Activated CD4-positive, CD25-positive, alpha-beta regulatory T cell treated with anti-CD3 and anti-CD28 coated beads, Interleukin-2, amount 50 U/mL, for 24 hours (primary cell): ENCODE results near the gene IDH3G.
"Not testable (repeated sequence)": the region's sequence is repeated elsewhere in the genome, so short reads cannot be mapped to it uniquely, and the experiment has no call there.

Experiments used
- ATAC-seq, 2 donors: fragments of 150-1000 bp; cut with Tn5 transposase; one replicate each; pipeline ENCODE4 v1.10.0; 2021; ENCODE audit warnings: mild to moderate bottlenecking in 1 of 2, moderate library complexity in 1 of 2

Gene IDH3G

DNA sequence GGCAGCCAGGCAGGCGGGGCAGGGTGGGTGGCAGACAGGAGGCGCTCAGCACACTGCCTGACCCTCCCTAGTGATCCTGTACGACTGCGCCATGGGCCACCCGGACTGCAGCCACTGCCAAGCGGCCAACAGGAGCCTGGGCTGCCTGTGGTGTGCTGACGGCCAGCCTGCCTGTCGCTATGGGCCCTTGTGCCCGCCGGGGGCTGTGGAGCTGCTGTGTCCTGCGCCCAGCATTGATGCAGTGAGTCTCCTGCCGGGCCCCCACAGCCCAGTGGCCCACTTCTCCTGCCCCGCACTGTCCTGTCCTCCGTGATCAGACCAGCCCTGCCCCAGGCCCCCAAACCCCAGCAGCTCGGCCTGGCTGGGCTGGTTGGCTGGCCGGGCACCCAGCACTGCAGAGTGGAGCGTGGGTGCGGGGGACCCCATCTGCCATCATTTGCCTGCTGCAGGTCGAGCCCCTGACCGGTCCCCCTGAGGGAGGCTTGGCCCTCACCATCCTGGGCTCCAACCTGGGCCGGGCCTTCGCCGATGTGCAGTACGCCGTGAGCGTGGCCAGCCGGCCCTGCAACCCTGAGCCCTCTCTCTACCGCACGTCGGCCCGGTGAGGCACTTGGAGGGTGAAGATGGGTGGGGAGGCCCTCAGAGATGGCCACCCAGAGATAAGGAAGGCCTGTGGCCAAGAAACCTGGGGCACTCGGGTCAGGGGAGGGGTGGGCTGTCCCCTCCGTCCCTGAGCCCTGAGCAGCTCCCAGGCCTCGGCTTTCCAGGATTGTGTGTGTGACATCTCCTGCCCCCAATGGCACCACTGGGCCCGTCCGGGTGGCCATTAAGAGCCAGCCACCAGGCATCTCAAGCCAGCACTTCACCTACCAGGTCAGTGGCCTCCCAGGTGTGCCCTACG, 22.5 kb downstream of the IDH3G start:
- no peak for ATAC-seq

DNA sequence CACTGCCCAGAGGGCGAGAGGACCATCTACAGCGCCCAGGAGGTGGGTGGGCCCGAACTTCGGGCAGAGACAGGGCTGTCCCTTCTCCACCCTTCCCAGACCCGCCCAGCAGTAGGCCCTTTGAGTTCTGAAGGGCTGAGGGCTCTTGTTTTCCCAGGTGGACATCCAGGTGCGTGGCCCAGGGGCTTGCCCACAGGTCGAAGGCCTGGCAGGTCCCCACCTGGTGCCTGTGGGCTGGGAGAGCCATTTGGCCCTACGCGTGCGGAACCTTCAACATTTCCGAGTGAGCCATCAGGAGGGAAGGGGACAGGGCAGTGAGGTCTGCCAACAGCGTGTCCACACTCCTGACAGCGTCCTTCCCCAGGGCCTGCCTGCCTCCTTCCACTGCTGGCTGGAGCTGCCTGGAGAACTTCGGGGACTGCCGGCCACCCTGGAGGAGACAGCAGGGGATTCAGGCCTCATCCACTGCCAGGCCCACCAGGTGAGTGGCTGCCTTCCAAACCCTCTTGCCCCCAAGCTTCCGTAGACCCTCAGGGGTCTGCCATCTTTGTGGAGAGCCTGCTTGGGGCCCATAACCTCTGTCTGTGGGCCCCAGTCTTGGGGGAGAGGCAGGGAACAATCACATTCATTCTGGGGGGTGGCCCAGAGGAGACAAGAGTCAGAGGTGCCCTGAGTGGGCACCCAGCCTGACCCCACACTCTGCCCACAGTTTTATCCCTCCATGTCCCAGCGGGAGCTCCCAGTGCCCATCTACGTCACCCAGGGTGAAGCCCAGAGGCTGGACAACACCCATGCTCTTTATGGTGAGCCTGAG, 23.4 kb downstream of the IDH3G start:
- ATAC-seq, result no peak

DNA sequence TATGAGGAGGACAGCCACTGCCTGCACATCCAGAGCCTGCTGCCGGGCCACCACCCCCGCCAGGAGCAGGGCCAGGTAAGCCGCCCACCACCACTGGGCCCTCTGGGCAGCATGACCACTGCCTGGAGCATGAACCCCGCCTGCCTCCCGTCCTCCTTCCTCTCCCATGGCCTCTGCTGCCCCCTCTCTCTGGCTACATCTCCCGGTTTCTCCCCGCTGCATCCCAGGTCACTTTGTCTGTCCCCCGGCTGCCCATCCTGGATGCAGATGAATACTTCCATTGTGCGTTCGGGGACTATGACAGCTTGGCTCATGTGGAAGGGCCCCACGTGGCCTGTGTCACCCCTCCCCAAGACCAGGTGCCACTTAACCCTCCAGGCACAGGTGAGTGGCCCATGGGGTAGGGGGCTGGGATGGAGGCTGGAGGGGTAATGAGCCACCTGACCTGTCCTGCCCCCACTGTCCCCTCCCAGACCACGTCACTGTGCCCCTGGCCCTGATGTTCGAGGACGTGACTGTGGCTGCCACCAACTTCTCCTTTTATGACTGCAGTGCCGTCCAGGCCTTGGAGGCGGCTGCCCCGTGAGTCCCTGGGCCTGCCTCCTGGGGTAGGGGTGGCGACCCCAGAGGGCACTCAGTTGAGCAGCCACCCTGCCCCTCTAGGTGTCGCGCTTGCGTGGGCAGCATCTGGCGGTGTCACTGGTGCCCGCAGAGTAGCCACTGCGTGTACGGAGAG, 24.1 kb downstream of the IDH3G start:
- ATAC-seq, result no peak

DNA sequence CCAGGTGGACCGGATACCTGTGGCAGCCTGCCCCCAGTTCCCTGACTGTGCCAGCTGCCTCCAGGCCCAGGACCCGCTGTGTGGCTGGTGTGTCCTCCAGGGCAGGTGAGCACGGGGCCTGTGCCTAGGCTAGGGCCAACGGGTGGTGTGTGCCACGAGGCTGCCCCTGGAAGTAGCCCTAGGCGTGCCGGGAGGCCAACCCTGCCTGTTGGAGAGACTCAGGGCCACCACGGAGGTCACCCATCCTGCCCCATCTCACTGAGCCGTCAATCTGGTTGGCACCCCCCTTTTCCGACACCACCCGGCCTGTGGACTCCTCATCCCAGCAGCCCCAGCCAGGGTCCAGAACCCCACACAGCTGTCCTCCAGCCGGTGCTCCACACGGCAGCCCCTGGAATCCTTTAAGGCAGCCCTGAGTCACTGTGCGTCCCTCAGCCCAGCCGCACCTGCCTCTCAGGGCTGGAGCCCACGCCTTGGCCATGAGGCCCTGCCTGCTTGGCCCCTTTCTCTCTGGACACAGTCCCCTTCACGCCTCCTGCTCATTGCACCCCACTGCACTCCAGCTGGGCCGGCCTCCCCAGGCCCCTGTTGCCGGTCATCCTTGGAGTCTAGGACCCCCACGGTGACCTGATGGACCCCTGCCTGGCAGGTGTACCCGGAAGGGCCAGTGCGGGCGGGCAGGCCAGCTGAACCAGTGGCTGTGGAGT, 24.9 kb downstream of the IDH3G start:
- no peak for ATAC-seq

DNA sequence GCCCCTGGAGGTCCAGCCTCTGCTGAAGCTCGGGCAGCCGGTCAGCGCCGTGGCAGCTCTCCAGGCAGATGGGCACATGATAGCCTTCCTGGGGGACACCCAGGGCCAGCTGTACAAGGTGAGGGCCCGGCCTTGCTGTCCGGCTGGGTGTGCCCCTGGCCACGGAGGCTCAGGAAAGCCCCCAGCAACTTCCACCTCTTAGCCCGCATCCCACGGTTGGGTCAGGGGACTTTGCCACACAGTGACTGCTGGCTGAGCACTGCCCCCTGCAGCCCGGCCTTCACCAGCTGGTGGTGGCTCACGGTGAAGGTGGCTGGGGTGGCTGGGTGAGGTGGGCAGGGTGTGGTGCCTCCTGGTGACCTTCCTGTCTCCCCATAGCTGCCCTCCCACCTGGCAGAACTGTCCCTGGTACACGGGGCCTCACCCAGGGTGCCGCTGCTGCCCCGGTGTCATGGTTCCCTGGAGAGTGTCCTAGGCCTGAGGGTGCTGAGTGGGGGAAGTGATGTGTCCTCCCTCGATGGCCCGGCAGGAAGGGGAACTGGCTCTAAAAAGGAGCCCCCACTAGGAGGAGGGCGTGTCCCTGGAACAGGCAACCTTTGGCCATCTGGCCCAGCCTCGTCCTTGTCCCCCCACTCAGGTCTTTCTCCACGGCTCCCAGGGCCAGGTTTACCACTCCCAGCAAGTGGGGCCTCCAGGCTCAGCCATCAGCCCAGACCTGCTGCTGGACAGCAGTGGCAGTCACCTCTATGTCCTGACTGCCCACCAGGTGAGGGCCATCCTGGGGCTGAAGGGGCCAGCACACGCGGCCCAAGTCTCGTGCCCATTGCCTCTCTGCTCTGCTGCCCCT, 25.6 kb downstream of the IDH3G start:
- no peak for ATAC-seq

DNA sequence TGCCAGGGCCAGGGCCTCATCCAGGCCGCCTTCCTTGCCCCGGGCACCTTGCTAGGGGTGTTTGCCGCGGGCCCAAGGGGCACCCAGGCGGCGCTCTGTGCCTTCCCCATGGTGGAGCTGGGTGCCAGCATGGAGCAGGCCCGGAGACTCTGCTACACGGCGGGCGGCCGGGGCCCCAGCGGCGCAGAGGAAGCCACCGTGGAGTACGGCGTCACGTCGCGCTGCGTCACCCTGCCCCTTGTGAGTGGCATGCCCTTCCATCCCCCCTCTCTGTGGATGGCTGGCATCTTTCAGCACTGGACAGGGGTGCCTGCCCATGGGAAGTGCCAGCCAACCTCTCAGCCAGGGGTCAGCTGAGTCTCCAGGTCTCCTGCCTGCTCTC, 26.5 kb downstream of the IDH3G start:
- no peak for ATAC-seq

DNA sequence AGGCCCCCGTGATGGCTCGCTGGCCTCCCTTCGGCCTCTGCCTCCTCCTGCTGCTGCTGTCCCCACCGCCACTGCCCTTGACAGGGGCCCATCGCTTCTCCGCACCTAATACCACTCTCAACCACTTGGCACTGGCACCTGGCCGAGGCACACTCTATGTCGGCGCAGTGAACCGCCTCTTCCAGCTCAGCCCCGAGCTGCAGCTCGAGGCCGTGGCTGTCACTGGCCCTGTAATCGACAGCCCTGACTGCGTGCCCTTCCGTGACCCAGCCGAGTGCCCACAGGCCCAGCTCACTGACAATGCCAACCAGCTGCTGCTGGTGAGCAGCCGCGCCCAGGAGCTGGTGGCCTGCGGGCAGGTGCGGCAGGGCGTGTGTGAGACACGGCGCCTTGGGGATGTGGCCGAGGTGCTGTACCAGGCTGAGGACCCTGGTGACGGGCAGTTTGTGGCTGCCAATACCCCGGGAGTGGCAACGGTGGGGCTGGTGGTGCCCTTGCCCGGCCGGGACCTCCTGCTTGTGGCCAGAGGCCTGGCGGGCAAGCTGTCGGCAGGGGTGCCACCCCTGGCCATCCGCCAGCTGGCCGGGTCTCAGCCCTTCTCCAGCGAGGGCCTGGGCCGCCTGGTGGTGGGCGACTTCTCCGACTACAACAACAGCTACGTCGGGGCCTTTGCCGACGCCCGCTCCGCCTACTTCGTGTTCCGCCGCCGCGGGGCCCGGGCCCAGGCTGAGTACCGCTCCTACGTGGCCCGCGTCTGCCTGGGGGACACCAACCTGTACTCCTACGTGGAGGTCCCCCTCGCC, 27.1 kb downstream of the IDH3G start:
- ATAC-seq, result no peak

DNA sequence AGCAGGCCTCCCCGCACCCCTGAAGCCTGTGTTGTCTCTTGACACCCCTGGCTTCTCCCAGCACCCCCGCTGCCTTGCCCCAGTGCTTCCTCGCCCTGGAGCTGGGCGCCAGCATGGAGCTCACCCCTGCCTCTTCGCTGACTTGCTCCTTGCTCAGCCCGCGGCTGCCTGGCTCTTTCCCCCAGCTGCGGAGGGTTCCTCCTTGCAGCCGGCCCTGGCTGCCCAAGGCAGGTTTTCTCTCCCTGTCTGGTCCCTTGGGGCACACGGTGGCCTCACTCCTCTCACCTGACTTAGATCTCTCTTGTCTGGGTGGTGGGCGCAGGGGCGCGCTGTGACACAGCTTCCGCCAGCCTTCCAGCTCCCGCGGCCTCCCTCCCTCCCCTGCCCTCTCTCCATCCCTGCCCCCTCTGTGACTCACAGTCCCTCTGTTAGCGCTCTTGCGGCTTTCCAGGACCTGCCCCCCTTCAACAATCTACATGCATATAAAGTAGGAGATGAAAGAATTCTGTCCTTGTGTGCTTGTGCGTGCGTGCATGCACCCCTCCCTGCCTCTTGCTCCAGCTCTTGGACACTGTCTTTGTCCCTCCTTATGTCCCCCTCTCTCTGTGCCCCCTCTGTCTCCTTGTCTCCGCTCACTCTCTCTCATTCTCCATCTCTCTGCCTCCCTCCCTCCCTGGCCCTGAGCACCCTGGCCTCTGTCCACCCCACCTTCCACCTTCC, 27.9 kb downstream of the IDH3G start:
- peak; percentile 46 to 50 for ATAC-seq

DNA sequence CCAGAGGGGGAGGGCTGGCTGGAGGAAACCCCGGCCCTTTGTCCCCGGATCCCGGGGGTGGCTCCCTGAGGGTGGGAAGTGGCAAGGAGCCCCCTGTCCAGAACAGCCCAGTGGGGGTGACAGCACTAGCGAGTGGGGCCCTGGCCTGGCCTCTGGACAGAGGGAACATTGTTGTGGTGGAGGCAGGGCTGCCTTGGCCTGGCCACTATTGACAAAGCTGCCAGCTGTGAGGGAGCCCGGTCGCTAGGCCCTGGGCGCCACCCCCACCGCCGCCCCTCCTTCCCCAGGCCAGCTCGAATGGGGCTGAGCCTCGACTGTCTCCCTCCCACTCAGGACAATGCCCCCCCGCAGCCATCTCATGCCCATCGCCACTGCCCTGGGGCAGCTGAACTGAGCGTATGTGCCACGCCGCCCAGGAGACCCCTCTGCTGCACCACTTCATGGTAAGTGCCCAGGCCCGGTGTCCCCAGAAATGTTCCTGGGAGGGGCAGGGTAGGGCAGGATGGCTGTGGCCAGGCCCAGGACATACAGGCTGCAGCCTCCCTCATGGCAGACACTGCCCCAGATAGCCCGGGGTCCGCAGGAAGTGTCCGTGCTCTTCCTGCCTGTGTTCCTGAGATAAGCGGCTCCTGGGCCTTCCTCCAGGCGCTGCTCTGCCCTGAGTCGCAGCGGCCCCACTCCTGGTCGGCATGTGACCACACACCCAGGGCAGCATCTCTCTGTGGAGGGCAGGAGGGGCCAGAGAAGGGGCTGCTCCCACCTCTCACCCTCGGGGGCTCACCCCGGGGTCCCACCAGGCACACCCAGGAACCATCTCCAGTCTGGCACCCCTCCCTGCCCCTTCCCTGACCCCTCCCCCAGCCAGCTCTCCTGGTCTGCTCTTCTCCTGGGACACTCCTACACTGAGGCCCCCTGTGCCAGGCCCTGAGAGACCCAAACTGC, 28.8 kb downstream of the IDH3G start:
- no peak for ATAC-seq

DNA sequence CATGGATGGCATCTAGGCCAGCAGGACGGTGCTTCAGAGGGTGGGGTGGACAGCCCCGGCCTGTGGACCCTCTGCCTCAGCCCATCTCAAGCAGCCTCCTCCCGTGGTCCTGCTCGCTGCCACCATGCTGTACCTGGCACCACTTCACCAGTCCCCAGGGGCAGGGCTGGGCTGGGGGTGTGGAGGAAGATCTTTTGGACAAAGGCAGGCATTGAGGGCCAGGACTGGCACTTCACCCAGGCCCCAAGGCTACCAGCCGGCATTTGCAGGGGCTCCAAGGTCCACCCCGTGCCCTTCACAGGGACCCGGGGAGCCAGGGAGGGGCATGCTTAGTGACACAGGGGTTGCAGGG, 29.4 kb downstream of the IDH3G start:
- ATAC-seq, result no peak

DNA sequence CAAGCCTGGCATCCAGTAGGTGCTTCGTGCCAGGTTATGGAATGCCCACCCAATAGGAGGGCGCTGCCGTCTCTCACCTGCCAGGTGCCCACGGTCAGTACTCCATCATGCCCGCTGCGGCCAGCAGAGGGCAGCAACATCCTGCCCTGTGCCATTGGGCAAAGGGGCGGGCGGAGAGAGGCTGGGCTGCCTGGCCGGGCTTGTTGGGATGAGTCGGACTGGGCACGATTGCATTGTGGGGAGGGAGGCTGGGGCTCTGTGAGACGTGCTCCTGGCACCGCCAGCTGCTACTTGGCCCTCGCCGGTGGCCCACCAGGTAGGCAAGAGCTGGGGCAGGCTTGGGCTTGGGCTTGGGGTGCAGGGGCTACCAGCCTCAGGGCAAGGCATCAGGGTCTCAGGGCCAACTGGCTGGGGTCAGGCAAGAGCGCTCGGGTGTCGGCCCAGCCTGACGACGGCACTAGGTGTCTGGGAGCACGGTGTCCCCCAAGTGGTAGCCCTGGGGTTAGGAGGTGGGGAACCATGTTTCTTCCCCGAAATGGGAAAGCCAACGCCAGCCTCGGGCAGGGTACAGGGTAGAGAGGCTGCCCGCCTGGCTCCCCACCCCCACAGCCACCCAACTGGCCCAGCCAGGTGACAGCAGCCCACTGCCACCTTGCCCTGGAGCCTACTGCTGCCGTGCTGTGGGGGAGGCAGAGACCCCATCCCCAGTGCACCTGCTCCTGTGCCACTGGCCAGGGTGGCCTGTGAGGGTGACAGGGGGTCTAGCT, 30.0 kb downstream of the IDH3G start, which contains the start of gene PLXNB3:
TSS of gene PLXNB3 (plus strand) at position 261 of the 767 bp plus-strand sequence. CDS start 1,287 bp downstream, outside the sequence.
- ATAC-seq, result peak; percentile 78 to 93

DNA sequence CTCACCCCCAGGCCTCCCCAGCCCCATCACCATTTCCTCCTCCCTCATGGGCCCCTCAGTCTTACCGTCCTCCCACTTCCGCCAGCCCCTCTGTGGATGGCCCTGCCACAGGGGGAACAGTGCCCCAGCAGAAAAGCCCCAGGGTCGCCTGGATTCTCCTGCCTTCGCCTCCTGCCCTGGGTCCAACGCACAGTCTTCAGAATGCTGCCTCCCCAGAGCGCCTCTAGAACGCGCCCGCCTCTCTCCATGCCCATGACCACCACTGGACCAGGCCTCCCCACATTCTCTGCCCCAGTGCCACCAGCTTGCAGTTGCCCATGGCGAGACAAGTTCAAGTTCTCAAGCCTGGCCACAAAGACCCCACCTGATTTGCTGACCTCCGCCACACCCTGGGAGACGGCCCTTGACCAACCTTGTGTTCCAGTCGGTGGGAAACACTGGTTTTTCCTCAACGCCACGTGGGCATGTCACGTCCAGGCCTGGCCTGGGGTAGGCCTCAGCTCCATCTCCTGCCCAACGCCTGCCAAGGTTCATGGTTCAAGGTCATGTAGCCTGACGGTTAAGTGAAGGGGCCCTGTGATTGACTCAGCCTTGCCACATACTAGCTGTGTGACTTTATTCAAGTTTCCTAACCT, 30.8 kb downstream of the IDH3G start:
- ATAC-seq, result no peak

DNA sequence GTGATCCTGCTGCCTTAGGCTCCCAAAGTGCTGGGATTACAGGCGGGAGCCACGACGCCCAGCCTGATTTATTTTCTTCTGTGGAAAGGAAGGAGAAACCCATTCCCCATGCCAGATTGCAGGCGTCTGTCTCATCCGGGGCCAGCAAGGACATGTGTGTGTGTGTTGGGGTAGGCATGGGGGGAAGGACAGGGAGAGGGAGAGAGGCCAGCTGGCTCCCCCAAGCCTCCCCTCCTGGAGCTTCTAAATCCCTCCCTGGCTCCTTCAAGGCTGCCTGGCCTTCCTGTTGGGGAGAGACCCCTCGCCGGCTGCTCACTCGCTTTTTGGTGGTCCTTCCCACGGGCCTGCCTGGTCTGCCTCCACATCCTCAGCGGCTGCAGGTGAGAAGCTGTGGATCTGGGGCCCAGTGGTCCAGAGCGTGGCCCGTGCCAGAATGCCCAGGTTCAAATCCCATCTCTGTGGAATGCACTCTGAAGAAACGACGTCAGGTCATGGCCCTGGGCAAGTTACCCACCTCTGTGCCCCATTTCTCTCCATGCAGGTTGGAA, 31.5 kb downstream of the IDH3G start:
- ATAC-seq, result no peak

DNA sequence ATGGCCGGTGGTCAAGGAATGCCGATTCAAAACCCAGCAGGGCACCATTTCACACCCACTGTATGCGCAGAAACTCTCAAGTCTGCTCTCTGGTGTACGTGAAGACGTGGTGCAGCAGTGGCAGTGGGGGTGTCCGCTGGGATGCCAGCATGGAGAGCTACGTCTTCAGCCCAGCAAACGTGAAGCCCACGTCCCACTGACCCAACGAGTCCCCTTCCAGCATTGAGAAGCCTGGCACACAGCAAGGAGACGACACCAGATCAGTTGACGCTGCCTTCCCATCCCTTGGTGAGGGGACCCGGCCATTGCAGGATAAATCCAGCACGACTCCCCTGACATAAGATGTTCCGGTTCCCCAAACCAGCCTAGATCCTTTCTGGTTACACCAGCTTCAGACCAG, 32.3 kb downstream of the IDH3G start:
- ATAC-seq, result no peak

DNA sequence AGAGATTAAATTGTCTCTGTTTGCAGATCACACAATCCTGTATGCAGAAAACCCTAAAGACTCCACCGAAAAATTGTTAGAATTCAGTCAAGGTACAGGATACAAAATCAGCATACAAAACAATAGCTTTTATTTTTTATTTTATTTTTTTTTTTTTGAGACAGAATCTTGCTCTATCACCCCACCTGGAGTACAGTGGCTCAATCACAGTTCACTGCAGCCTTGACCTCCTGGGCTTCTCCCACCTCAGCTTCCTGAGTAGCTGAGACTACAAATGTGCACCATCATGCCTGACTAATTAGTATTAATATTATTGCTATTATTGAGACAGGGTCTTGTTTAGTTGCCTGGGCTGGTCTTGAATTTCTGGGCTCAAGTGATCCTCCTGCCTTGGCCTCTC, 39.0 kb downstream of the IDH3G start:
- no peak for ATAC-seq

DNA sequence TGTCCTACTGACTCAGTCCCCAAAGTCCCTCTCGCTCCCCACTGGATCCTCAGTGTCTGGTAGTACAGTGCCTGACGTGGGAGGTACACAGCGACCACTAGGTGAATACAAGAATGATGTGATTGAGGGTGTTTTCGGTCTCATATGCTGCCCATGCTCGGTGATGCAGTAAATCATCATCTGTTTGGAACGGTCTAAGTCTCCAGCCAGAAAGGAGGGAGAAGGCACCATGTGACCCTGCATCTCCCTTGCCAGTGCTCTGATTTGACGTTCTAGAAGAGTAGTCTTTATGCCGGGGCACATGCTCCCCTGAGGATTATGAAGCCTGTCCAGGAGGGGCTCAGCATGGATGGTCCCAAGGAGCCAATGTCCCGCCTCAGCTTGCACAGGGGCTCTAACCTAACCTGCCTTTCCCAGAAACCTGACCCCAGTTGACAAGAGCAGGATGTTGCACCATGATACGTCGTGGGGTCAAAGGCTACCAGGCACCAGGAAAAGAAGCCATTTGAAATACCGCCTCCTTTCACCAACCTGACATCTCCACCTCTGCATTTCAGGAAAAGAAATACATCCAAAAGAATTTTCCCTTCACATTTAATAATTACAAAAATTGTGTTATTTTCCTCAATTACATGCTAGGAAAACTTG, 43.9 kb downstream of the IDH3G start:
- no peak for ATAC-seq

DNA sequence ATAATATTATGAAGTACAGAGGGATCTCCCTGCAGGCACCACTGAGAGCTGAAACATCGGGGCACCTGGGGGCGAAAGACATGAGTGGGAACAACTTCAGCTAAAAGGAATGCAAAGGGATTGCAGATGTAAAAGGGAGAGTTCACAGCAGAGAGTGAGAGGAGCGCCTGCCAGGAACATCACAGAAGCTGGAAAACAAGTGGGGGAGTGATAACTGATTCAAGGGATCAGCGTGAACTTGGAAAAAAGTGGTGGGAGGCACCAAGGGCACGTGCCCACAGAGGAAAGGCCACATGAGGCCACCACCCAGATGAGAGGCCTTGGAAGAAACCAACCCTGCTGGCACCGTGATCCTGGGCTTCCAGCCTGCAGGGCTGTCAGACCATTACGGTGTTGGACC, 45.2 kb downstream of the IDH3G start:
- not testable (repeated sequence) for ATAC-seq
